K562 (cell line): Measurements from ENCODE around the gene MS4A2. TPM values are rescaled to one million over a fixed set of nuclear protein-coding genes. Genes with fewer than 3 reads are reported as not detected.

Experiments used
- HDAC6 ChIP-seq: IDR thresholded peaks from 2 replicates; pipeline ENCODE4 v1.6.1; 2012; ENCODE audit warnings: low read depth, mild to moderate bottlenecking, control low read depth, inconsistent platforms, low read length, moderate library complexity
- RFX1 ChIP-seq: fragments of 450-650 bp; IDR thresholded peaks from 2 replicates; pipeline ENCODE4 v1.6.1; 2016; ENCODE audit warnings: mild to moderate bottlenecking, moderate library complexity
- STAG1 ChIP-seq: sonication (generic); formaldehyde crosslinking; IDR thresholded peaks from 2 replicates; pipeline ENCODE4 v1.5.0; 2020; ENCODE audit warnings: missing genetic modification reagents, borderline replicate concordance
- XRCC5 ChIP-seq: fragments of 200-400 bp; formaldehyde crosslinking; IDR thresholded peaks from 2 replicates; pipeline ENCODE4 v1.6.1; 2017; ENCODE audit warnings: low read depth, mild to moderate bottlenecking, low read length
- ZEB2 ChIP-seq: fragments of 450-650 bp; IDR thresholded peaks from 2 replicates; pipeline ENCODE4 v1.6.1; 2016
- polyA plus RNA-seq, 8 experiments: library from polyadenylated mRNA; depleted of rRNA in 4 of 8; stranded (reverse) in 5 of 8; unstranded in 3 of 8; fragments of >200 nt; fragmentation: Nextera tagmentation in 2 of 8; fragmentation: Illumina TruSeq in 1 of 8; extraction: Ambion mirVana in 2 of 8; extraction: Trizol in 1 of 8; gene quantifications; 2 replicates each; pipeline versions ENCODE4 v1.2.1 to v1.2.3, GENCODE V29; 2011 to 2014; ENCODE audit warnings: inconsistent platforms in 1 of 8, missing spikeins in 1 of 8
- total RNA-seq, 7 experiments: library from RNA; depleted of rRNA in 6 of 7; stranded (reverse); fragments of >200 nt in 6 of 7; fragmentation: Illumina TruSeq in 2 of 7; extraction: Trizol in 2 of 7; gene quantifications; 2 replicates each; pipeline versions ENCODE4 v1.2.1 to v1.2.3, GENCODE V29; 2011 to 2021; ENCODE audit warnings: low replicate concordance in 1 of 7
- TF ChIP-seq, protein P1 (sequence below): fragments of 250-450 bp; sonication (Bioruptor Pico); IDR thresholded peaks from 2 replicates; pipeline ENCODE4 v1.8.0; 2022; ENCODE audit warnings: moderate library complexity, mild to moderate bottlenecking, inconsistent platforms
- TF ChIP-seq, protein P2 (sequence below): fragments of 450-650 bp; IDR thresholded peaks from 2 replicates; pipeline ENCODE4 v1.6.1; 2014; ENCODE audit warnings: low read depth, mild to moderate bottlenecking, moderate library complexity, borderline replicate concordance
- TF ChIP-seq, protein P3 (sequence below): fragments of 200-400 bp; formaldehyde crosslinking; IDR thresholded peaks from 2 replicates; pipeline ENCODE4 v1.6.1; 2017; ENCODE audit warnings: mild to moderate bottlenecking, low read depth, low read length, moderate library complexity
- TF ChIP-seq, protein P4 (sequence below): IDR thresholded peaks from 3 replicates; pipeline ENCODE4 v1.6.1; 2011; ENCODE audit warnings: borderline replicate concordance, mild to moderate bottlenecking, moderate library complexity; ENCODE audit not compliant: insufficient read length; ENCODE audit errors: extremely low read depth
- TF ChIP-seq, protein P5 (sequence below): fragments of 450-650 bp; IDR thresholded peaks from 2 replicates; pipeline ENCODE4 v1.6.1; 2016; ENCODE audit warnings: low read depth

The MS4A2 gene
- total and polyA plus RNA-seq, 9 of the 15 experiments (the other 6 are each of a cell fraction or from before 2014, with no cell fraction given), result 0.06 to 5.7 (median 0.86) TPM

DNA sequence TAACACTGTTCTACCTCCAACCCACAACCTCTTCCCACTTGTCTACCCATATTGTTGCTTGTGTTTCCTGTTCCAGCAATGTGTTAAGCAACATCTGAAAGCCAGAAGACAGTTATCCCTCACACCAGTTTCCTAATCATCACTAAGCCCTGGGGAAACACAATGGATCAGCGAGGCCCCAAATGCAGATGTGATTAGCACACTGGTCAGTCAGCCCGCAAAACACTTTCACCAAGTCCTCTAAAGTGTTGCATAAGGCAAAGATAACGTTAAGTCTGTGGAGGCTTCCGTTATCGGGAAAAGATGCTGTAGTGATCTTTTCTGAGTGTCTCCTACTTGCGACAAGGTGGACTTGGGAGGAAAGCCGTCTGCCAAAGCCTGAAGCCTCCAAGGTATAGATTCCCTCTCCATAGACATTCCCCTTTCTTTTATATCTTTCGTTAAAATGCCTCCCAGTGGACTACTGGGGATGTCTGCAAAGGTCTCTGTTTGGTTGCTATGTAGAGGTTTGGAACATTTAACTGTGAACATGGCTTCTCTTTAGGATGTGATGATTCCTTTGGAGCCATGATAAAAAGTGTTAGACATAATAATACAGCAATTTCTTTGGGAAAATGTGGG is 32.0 kb upstream of the MS4A2 start, which contains the start of gene MS4A3 (continued):
- TF ChIP-seq, protein P1, sequence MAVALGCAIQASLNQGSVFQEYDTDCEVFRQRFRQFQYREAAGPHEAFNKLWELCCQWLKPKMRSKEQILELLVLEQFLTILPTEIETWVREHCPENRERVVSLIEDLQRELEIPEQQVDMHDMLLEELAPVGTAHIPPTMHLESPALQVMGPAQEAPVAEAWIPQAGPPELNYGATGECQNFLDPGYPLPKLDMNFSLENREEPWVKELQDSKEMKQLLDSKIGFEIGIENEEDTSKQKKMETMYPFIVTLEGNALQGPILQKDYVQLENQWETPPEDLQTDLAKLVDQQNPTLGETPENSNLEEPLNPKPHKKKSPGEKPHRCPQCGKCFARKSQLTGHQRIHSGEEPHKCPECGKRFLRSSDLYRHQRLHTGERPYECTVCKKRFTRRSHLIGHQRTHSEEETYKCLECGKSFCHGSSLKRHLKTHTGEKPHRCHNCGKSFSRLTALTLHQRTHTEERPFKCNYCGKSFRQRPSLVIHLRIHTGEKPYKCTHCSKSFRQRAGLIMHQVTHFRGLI, result no peak
- TF ChIP-seq STAG1 (CRISPR knock-in tag), result no peak
- TF ChIP-seq, protein P2, sequence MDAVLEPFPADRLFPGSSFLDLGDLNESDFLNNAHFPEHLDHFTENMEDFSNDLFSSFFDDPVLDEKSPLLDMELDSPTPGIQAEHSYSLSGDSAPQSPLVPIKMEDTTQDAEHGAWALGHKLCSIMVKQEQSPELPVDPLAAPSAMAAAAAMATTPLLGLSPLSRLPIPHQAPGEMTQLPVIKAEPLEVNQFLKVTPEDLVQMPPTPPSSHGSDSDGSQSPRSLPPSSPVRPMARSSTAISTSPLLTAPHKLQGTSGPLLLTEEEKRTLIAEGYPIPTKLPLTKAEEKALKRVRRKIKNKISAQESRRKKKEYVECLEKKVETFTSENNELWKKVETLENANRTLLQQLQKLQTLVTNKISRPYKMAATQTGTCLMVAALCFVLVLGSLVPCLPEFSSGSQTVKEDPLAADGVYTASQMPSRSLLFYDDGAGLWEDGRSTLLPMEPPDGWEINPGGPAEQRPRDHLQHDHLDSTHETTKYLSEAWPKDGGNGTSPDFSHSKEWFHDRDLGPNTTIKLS, result no peak
- peak; percentile 63 for TF ChIP-seq ZEB2
- TF ChIP-seq, protein P3, sequence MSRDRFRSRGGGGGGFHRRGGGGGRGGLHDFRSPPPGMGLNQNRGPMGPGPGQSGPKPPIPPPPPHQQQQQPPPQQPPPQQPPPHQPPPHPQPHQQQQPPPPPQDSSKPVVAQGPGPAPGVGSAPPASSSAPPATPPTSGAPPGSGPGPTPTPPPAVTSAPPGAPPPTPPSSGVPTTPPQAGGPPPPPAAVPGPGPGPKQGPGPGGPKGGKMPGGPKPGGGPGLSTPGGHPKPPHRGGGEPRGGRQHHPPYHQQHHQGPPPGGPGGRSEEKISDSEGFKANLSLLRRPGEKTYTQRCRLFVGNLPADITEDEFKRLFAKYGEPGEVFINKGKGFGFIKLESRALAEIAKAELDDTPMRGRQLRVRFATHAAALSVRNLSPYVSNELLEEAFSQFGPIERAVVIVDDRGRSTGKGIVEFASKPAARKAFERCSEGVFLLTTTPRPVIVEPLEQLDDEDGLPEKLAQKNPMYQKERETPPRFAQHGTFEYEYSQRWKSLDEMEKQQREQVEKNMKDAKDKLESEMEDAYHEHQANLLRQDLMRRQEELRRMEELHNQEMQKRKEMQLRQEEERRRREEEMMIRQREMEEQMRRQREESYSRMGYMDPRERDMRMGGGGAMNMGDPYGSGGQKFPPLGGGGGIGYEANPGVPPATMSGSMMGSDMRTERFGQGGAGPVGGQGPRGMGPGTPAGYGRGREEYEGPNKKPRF, result no peak
- TF ChIP-seq XRCC5, result no peak
- TF ChIP-seq, protein P4, sequence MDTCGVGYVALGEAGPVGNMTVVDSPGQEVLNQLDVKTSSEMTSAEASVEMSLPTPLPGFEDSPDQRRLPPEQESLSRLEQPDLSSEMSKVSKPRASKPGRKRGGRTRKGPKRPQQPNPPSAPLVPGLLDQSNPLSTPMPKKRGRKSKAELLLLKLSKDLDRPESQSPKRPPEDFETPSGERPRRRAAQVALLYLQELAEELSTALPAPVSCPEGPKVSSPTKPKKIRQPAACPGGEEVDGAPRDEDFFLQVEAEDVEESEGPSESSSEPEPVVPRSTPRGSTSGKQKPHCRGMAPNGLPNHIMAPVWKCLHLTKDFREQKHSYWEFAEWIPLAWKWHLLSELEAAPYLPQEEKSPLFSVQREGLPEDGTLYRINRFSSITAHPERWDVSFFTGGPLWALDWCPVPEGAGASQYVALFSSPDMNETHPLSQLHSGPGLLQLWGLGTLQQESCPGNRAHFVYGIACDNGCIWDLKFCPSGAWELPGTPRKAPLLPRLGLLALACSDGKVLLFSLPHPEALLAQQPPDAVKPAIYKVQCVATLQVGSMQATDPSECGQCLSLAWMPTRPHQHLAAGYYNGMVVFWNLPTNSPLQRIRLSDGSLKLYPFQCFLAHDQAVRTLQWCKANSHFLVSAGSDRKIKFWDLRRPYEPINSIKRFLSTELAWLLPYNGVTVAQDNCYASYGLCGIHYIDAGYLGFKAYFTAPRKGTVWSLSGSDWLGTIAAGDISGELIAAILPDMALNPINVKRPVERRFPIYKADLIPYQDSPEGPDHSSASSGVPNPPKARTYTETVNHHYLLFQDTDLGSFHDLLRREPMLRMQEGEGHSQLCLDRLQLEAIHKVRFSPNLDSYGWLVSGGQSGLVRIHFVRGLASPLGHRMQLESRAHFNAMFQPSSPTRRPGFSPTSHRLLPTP, result no peak
- TF ChIP-seq, protein P5, sequence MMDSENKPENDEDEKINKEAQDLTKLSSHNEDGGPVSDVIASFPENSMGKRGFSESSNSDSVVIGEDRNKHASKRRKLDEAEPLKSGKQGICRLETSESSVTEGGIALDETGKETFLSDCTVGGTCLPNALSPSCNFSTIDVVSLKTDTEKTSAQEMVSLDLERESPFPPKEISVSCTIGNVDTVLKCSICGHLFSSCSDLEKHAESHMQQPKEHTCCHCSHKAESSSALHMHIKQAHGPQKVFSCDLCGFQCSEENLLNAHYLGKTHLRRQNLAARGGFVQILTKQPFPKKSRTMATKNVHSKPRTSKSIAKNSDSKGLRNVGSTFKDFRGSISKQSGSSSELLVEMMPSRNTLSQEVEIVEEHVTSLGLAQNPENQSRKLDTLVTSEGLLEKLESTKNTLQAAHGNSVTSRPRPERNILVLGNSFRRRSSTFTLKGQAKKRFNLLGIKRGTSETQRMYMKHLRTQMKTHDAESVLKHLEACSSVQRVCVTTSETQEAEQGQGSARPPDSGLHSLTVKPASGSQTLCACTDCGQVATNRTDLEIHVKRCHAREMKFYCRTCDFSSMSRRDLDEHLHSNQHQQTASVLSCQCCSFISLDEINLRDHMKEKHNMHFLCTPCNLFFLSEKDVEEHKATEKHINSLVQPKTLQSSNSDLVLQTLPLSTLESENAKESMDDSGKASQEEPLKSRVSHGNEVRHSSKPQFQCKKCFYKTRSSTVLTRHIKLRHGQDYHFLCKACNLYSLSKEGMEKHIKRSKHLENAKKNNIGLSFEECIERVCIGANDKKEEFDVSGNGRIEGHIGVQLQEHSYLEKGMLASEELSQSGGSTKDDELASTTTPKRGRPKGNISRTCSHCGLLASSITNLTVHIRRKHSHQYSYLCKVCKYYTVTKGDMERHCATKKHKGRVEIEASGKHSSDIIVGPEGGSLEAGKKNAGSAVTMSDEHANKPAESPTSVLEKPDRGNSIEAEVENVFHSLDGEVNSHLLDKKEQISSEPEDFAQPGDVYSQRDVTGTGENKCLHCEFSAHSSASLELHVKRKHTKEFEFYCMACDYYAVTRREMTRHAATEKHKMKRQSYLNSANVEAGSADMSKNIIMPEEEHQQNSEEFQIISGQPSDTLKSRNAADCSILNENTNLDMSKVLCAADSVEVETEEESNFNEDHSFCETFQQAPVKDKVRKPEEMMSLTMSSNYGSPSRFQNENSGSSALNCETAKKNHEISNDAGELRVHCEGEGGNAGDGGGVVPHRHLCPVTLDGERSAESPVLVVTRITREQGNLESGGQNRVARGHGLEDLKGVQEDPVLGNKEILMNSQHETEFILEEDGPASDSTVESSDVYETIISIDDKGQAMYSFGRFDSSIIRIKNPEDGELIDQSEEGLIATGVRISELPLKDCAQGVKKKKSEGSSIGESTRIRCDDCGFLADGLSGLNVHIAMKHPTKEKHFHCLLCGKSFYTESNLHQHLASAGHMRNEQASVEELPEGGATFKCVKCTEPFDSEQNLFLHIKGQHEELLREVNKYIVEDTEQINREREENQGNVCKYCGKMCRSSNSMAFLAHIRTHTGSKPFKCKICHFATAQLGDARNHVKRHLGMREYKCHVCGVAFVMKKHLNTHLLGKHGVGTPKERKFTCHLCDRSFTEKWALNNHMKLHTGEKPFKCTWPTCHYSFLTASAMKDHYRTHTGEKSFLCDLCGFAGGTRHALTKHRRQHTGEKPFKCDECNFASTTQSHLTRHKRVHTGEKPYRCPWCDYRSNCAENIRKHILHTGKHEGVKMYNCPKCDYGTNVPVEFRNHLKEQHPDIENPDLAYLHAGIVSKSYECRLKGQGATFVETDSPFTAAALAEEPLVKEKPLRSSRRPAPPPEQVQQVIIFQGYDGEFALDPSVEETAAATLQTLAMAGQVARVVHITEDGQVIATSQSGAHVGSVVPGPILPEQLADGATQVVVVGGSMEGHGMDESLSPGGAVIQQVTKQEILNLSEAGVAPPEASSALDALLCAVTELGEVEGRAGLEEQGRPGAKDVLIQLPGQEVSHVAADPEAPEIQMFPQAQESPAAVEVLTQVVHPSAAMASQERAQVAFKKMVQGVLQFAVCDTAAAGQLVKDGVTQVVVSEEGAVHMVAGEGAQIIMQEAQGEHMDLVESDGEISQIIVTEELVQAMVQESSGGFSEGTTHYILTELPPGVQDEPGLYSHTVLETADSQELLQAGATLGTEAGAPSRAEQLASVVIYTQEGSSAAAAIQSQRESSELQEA, result no peak
- no peak for TF ChIP-seq HDAC6
- no peak for TF ChIP-seq RFX1
